MG63 (cell line): Measurements from ENCODE around the gene TTLL5. TPM values are rescaled to one million over a fixed set of nuclear protein-coding genes. Genes with fewer than 3 reads are reported as not detected.
A peak's percentile ranks its signal among the peaks of the same experiment; 100 is the strongest.

ENCODE experiments used
- DNase-seq: peaks from one replicate; pipeline ENCODE4 v3.0.0-alpha.2; 2020
- H3K27me3 ChIP-seq: fragments of 250-450 bp; sonication (Bioruptor Pico); 2 replicates; pipeline ENCODE4 v1.5.1; 2020; ENCODE audit warnings: mild to moderate bottlenecking, moderate library complexity
- H3K36me3 ChIP-seq: fragments of 250-450 bp; sonication (Bioruptor Pico); 2 replicates; pipeline ENCODE4 v1.5.1; 2020; ENCODE audit warnings: mild to moderate bottlenecking, moderate library complexity
- H3K4me3 ChIP-seq: fragments of 250-450 bp; sonication (Bioruptor Pico); 2 replicates; pipeline ENCODE4 v1.5.1; 2020; ENCODE audit warnings: mild to moderate bottlenecking, moderate library complexity
- H3K9me3 ChIP-seq: fragments of 250-450 bp; sonication (Bioruptor Pico); 2 replicates; pipeline ENCODE4 v1.5.1; 2020; ENCODE audit warnings: mild to moderate bottlenecking, moderate library complexity
- total RNA-seq: library from RNA; depleted of rRNA; stranded (reverse); fragments of >200 nt; shearing (Covaris generic); gene quantifications from 2 replicates; pipeline ENCODE4 v1.2.3, GENCODE V29; 2014; ENCODE audit warnings: low replicate concordance

The TTLL5 gene
- total RNA-seq, 1 experiment from 2014 or later = 12.9 TPM

DNA sequence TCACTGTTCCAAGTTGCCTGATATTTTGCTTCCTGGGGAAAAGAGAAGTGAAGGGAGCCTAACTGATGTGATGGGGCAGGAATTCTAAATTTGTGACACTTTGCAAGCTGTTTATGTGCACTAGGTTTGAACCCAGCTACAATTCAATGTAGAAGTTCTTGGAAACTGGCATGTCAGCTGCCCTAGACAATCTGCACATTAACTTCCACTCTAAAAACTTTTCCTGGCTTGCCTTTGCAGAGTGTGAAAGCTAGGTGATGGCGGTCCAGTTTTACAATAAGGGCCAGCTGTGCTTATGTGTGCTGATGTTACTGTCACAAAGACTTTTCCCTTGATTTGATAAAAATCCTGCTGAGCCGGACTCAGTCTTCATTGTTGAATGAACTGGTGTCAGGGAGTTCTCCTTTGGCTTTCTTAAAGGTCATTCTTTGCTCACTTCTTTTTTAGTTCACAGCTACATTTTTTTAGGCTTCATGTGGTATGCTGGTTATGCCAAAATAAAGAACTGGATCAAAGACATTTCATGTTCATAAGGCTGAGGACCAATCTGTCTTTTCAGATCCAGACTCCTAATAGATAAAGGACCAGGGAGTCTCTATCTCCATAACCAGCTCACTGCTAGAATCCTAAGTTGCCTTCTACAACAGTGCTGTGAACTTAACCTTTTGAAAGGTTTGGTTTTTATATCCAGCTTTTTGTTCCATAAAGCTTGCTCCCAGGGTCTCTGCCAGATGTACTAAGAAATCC is 187.3 kb downstream of the TTLL5 start:
- no peaks in the 10 kb centered on the region for H3K9me3 ChIP-seq
- no peaks in the 10 kb centered on the region for H3K36me3 ChIP-seq
- no peak overlapping the region for H3K4me3 ChIP-seq
- no peak for DNase-seq
- no peaks in the 10 kb centered on the region for H3K27me3 ChIP-seq

DNA sequence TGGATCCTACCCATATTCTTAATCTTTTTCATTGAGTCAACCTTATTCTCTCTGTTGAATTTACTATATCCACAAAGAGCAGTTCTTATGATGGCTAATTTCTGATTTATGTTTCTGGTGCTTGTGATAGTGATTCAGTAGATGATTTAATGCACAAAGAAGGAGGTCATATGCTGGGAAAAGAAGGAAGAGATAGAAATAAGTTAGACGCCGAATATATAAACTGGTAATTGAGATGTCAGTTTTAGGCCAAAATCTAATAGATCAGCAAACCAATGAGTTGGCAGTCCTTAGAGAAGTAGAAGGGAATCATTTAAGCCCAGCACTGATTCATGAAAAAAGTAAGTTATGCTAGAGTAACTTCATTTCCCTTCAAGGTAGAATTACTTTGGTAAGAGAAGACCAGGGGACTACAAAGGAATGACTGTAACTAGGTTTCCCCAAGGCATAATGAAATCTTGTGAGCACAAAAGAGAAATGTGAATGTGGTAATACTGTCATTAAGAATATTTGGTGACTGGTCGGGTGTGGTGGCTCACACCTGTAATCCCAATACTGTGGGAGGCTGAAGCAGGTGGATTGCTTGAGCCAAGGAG is 188.4 kb downstream of the TTLL5 start:
- no peak for DNase-seq
- Histone ChIP-seq H3K36me3 (no peaks in the 10 kb centered on the region), H3K9me3 (no peaks in the 10 kb centered on the region), H3K27me3 (no peaks in the 10 kb centered on the region), H3K4me3 (no peak overlapping the region)

DNA sequence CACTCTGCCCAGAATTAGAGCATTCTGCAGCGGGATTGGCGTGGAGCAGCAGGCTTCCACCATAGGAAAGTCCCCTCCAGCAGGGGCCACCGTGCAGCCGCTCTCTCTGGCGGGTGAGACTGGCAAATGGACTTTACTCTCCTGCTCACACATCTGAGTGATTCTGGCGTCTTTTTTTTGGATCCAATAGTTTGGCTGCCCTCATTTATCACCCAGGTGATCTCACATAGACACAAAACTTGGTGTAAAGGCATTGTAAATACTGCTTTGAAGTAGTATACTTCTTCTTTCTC is 190.5 kb downstream of the TTLL5 start:
- Histone ChIP-seq H3K36me3 (no peaks in the 10 kb centered on the region), H3K9me3 (no peaks in the 10 kb centered on the region), H3K27me3 (no peaks in the 10 kb centered on the region), H3K4me3 (no peak overlapping the region)
- no peak for DNase-seq

DNA sequence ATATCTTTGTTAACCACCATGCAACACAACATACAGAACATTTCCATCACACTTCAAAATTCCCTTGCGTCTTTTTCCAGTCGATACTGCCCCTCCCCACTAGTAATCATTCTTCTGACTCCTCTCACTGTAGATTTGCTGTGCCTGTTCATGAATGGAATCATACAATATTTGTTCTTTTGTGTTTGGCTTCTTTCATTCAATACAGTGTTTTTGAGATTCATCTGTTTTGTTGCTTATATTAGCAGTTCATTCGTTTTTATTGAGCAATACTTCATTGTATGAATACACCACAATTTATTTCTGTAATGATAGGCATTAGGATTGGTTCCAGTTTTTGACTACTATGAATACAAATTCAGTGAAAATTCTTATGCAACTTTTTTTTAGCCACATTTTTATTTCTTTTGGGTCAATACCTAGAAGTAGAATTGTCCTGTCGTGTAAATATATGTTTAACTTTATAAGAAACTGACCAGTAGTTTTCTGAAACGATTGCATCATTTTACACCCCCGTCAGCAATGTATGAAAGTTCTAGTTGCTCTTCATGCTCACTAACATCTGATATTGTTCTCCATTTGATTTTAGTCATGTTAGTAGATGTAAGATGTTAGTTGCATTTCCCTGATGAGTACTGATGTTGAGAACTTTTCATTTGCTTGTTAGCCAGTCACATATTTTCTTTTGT is 193.2 kb downstream of the TTLL5 start:
- DNase-seq = no peak
- Histone ChIP-seq H3K27me3 (no peaks in the 10 kb centered on the region), H3K4me3 (no peak overlapping the region), H3K36me3 (no peaks in the 10 kb centered on the region), H3K9me3 (no peaks in the 10 kb centered on the region)

DNA sequence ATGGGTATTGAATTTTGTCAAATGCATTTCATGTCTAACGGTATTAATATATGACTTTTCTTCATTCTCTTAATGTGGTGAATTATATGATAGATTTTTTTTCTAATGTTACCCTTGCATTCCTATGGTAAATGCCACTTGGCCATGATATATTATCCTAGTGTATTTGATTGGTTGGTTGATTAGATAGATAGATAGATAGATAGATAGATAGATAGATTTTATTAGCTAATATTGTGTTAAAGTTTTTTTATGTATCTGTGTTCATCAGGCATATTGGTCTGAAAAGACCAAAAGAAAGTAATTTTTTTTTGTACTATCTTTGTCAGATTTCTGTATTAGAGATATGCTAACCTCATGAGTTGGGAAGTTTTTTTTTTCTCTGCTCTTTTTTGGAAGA is 196.2 kb downstream of the TTLL5 start:
- Histone ChIP-seq H3K36me3 (no peaks in the 10 kb centered on the region), H3K9me3 (no peaks in the 10 kb centered on the region), H3K4me3 (no peak overlapping the region), H3K27me3 (no peaks in the 10 kb centered on the region)
- DNase-seq = no peak

DNA sequence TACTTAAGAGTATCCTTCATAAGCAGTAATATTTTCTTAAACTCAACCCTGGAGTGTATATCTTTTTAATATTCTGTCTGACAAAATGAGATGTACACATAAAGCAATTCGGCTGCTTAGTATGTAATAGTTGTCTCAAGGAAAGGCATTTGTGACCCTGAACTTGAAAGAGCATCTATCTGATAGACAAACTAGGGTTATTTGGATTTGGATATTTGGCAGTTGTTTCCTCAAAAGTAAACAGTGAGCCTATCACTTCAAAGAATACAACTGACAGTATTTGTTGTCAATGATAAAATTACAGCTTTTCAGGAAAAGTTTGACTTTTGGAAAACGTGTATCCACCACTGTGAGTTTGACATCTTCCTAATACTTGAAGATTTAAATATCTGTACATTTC is 197.3 kb downstream of the TTLL5 start:
- no peak for DNase-seq
- no peaks in the 10 kb centered on the region for H3K27me3 ChIP-seq
- H3K4me3 ChIP-seq = no peak overlapping the region
- no peaks in the 10 kb centered on the region for H3K36me3 ChIP-seq
- H3K9me3 ChIP-seq = no peaks in the 10 kb centered on the region

DNA sequence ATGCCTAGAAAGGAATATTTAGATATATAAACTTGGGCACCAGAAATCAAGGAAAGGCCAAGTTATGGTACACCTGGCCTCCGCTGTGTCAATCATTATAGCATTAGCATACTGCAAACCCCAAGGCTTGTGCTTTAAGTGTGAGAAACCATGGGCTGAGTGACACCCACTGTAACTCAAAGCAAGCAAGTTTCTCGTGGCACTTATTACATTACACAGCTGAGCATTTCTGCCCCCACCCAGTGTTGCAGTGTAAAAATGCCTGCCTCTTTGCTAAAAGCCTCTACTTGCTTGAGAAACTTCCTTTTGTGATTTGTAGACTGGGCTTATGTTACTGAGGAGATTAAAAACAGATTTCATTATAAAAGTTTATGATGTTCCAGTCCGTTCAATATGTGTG is 198.7 kb downstream of the TTLL5 start:
- no peaks in the 10 kb centered on the region for H3K36me3 ChIP-seq
- H3K4me3 ChIP-seq = no peak overlapping the region
- no peaks in the 10 kb centered on the region for H3K9me3 ChIP-seq
- no peaks in the 10 kb centered on the region for H3K27me3 ChIP-seq
- DNase-seq = no peak

DNA sequence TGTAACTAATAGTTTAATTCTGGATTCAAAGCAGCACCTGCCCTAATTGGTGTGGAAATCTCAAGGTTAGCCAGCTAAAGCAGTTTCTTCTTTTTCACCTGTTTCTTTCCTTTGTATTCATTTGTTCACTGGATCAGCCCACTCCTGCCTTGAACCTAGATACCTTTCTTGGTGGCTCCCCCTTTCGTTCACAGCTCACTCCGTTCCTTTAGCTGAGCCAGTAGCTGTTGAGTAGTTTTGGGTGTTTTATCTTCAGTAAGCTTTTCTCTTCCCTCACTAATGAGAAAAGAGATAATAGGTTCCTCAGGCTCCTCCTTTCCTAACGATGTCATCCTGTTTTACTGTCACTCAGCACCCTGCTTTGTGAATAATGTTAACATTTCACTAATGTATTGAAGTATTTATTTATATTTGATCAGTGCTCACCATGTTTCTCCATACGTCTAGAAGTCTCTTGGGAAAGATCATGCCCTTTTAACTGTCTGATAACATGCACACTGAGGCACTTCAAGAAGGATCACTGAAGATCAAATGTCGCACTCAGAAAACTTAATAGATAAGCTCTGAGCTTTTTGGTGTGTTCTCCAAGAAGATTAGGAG is 199.6 kb downstream of the TTLL5 start:
- no peak overlapping the region for H3K4me3 ChIP-seq

DNA sequence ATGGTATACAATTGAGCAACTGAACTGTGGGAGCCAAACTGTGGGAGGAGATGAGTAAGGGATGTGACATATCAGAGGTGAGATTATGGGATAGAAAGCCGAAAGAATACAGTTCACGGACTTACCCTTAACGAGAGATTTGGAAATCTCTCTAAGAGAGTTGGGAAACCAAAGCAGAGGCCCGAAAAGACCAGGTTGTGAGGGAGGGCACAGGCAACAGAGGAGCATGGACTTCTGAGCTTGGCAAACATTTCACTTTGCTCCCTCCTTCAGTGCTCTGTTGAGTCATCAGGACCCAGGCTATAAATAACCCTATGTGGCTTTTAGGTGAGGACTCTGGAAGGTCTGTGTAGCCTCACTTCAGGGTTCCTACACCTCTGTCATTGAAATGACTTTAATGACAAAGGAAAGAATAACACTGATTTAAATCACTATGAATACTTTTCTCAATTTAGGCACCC is 200.1 kb downstream of the TTLL5 start:
- H3K27me3 ChIP-seq = no peaks in the 10 kb centered on the region
- H3K36me3 ChIP-seq = no peaks in the 10 kb centered on the region
- peak; percentile 20 for DNase-seq
- no peaks in the 10 kb centered on the region for H3K9me3 ChIP-seq
- no peak overlapping the region for H3K4me3 ChIP-seq

More for the DNA sequence above, 199.6 kb downstream of the TTLL5 start:
- no peak for DNase-seq
- Histone ChIP-seq H3K36me3 (no peaks in the 10 kb centered on the region), H3K9me3 (no peaks in the 10 kb centered on the region), H3K27me3 (no peaks in the 10 kb centered on the region)

DNA sequence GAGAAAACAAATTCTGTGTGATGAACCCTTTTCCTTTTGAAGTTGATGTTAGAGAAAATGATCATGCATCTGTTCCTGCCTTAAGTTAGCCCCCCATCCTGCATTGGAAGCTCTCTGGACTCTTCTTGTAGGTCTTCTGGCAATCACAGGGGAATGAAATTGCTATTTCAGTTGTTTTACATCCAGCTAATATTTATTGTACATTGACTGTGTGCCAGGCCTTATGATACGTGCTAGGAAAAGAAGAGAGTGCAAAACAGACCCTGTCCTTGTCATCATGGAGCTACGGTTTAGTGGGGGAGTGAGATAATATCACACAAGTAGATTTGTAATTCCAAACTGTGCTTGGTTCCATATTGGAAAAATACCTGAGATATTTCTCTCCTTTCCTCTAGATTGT is 202.2 kb downstream of the TTLL5 start:
- H3K4me3 ChIP-seq = no peak overlapping the region
- H3K27me3 ChIP-seq = no peaks in the 10 kb centered on the region
- H3K36me3 ChIP-seq = no peaks in the 10 kb centered on the region
- no peaks in the 10 kb centered on the region for H3K9me3 ChIP-seq
- no peak for DNase-seq

DNA sequence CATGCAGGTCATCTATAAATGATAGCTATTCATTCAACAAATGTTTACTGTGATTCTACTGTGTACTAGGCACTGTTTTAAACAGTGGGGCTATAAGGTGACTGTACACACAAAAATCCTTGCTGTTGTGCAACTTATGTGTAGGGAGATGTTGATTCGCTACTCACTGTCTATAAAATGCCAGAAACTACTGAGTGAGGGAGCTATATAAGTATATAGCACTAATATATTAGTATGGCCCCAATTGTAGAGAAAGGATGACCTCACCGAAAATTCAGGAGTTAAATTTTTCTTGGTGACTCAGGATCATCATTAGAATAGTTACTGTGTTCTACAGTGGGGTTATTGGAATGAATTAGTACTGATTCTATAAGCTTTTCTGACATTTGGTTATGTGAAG is 203.3 kb downstream of the TTLL5 start:
- DNase-seq = peak; percentile 3

DNA sequence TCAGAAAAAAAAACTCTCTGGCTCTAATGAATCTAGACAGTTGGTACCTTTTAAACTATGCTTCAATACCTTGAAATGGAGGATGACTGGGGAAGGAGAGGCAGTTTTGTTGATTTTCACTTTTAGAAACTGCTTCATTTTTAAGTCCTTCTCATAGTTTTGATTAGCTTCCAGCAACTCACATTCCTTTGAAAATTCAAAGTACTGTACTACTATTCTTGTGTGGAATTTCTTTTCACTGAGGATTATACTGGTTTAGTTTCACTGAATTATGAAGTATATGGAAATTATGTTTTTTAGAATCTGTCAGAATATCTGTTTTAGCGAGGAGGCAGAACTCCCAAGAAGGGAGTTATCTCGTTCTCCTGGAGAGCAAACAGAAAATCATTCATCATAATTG is 204.5 kb downstream of the TTLL5 start:
- Histone ChIP-seq H3K4me3 (no peak overlapping the region), H3K9me3 (no peaks in the 10 kb centered on the region), H3K27me3 (no peaks in the 10 kb centered on the region), H3K36me3 (no peaks in the 10 kb centered on the region)
- no peak for DNase-seq

More for the DNA sequence above, 203.3 kb downstream of the TTLL5 start:
- Histone ChIP-seq H3K27me3 (no peaks in the 10 kb centered on the region), H3K36me3 (no peaks in the 10 kb centered on the region), H3K9me3 (no peaks in the 10 kb centered on the region), H3K4me3 (no peak overlapping the region)

DNA sequence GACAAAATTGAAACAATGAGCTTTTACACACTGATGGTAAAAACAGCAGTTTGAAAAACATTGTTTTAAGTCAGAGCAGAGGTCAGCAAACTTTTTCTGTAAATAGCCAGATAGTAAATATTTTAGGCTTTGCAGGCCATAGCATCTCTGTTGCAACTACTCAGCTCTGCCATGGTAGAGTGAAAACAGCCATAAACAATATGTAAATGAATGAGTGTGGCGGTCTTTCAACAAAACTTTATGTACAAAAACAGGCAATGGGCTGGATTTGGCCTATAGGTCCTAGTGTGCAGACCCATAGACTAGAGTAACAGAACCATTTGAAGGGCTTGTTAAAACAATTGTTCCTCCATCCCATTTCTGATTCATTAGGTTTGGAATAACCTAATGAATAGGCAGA is 205.9 kb downstream of the TTLL5 start:
- no peaks in the 10 kb centered on the region for H3K36me3 ChIP-seq
- no peak for DNase-seq
- H3K27me3 ChIP-seq = no peaks in the 10 kb centered on the region
- no peaks in the 10 kb centered on the region for H3K9me3 ChIP-seq
- H3K4me3 ChIP-seq = no peak overlapping the region

DNA sequence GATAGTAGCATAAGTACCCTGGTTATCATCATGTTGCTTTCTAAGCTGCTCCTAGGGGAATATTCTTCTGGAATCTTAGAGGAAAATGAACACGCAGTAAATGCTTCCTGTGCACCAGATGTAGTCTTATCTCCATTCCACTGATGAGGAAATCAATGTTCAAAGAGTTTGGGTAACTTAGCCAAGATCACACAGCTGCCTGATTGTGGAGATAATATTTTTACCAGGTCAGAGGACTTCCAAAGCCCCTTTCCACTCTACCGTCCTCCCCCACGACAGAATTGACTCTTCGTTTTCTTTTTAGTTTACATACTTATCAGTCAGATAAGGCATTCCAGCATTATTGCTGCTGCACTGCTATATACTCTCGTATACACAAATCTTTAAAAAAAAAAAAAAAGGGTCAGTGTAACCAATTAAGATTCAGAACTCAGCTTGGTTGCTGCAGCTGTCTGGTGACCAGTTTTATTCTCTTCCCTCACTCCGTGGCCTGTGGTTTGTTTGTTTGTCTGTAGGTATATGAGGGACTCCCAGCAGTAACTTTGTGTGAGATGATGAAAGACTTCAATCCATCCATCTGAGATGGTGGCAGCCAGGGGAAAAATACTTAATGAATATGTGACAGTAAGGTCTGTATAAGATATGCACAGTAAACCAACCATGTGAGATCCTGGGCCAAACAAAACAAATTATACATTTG is 210.3 kb downstream of the TTLL5 start:
- no peak for DNase-seq

DNA sequence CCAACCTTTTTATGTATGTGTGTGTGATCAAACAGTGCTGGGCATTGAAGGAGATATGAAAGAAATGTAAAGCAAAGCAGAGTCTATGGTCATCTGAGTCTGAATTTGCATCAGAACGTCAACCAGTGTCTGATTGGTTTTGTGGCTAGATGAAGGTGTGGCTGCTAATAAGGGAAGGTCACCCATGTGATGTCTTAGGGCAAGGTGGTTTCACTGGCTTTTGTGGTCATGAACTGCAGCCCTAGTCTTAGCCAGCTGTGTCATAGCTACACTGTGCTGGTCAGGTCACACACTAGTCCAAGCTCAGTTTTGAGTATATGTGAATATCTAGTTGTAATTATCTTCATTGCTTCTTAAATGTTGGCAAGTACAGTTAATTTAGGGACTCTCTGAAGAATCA is 214.9 kb downstream of the TTLL5 start:
- no peaks in the 10 kb centered on the region for H3K36me3 ChIP-seq
- DNase-seq = no peak
- no peaks in the 10 kb centered on the region for H3K27me3 ChIP-seq
- H3K9me3 ChIP-seq = no peaks in the 10 kb centered on the region
- H3K4me3 ChIP-seq = no peak overlapping the region

More for the DNA sequence above, 210.3 kb downstream of the TTLL5 start:
- Histone ChIP-seq H3K36me3 (no peaks in the 10 kb centered on the region), H3K9me3 (no peaks in the 10 kb centered on the region), H3K27me3 (no peaks in the 10 kb centered on the region), H3K4me3 (no peak overlapping the region)

DNA sequence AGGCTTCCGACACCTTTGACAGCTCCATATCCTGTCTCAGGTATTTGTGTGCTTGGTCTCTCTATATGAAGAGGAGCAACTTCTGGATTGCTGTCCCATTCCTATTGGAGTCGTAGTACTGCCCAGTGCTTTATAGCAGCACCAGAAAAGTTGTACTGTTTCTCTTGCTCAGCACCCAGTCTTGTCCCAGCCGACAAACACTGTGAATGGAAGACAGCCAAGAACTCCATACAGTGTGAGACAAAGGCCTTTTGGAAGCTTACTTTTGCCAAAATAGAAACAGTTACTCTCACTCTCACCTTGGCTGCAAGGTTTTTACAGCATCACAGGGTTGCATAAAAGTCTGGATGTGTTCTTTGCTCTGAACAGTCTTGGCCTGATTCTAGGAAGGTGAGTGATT is 215.5 kb downstream of the TTLL5 start:
- DNase-seq = no peak
- Histone ChIP-seq H3K9me3 (no peaks in the 10 kb centered on the region), H3K36me3 (no peaks in the 10 kb centered on the region), H3K4me3 (no peak overlapping the region), H3K27me3 (no peaks in the 10 kb centered on the region)

DNA sequence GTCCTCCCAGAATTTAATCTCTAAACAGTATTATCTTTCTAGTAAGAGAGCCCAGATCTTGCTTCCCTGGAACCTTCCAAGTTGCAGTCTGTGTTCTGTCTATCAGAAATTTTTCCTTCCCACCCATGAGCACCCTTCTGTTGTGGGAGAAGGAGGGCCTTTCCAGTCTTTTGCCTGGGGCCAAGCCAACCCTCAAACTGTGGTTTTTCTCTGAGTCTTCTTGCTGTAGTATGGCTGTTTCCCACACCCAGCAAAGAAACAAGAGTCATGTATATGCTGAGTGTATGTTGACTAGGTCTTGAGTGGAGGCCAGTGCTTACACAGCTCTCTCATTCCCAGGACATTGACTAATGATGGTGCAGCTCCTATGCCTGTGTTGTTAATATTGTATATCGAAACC is 216.2 kb downstream of the TTLL5 start:
- Histone ChIP-seq H3K4me3 (no peak overlapping the region), H3K27me3 (no peaks in the 10 kb centered on the region), H3K9me3 (no peaks in the 10 kb centered on the region), H3K36me3 (no peaks in the 10 kb centered on the region)
- DNase-seq = peak; percentile 63
